OCI-LY7 (cell line): ENCODE data around the gene DRAM1. TPM values are rescaled to one million over a fixed set of nuclear protein-coding genes. Genes with fewer than 3 reads are reported as not detected.

ENCODE experiments used
- BruUV-seq: library from RNA; stranded (reverse); fragments of 400-500 nt; replicated peaks from 2 replicates; lab custom pipeline; 2021; lab: Mats Ljungman, UMichigan
- CTCF ChIA-PET: fragments of 300-600 bp; sonication (Branson Sonifier 250); formaldehyde crosslinking; loops from one replicate; lab custom pipeline; 2022; ENCODE audit warnings: antibody characterized with exemption; ENCODE audit not compliant: unreplicated experiment; lab: Charles Lee
- POLR2A ChIA-PET: fragments of 300-600 bp; sonication (Branson Sonifier 250); formaldehyde crosslinking; loops from one replicate; lab custom pipeline; 2022; ENCODE audit warnings: antibody characterized with exemption; lab: Charles Lee
- DNase-seq: peaks from one replicate; pipeline ENCODE4 v3.0.0-alpha.2; 2015; ENCODE audit warnings: low spot score
- H2AFZ ChIP-seq: fragments of 200-600 bp; sonication (generic), shearing (Covaris generic); 2 replicates; pipeline ENCODE4 v1.6.1; 2014; ENCODE audit warnings: mild to moderate bottlenecking, antibody characterized with exemption, low read length, moderate library complexity
- H3K27ac ChIP-seq: fragments of 200-600 bp; sonication (generic); 2 replicates; pipeline ENCODE4 v1.5.1; 2014; ENCODE audit warnings: mixed run types, low read depth, mild to moderate bottlenecking, moderate library complexity, low read length, inconsistent platforms; ENCODE audit not compliant: poor library complexity, severe bottlenecking
- H3K36me3 ChIP-seq: fragments of 200-600 bp; sonication (generic); 2 replicates; pipeline ENCODE4 v1.6.1; 2014; ENCODE audit warnings: mild to moderate bottlenecking, antibody characterized with exemption, low read length, moderate library complexity, mixed read lengths; ENCODE audit not compliant: insufficient read depth
- H3K4me1 ChIP-seq: fragments of 200-600 bp; sonication (generic); 2 replicates; pipeline ENCODE4 v1.5.1; 2014; ENCODE audit warnings: mild to moderate bottlenecking, low read length; ENCODE audit not compliant: insufficient read depth, poor library complexity, severe bottlenecking
- H3K4me2 ChIP-seq: fragments of 200-600 bp; sonication (generic); 2 replicates; pipeline ENCODE4 v1.6.1; 2014; ENCODE audit warnings: mild to moderate bottlenecking, low read length
- H3K4me3 ChIP-seq: fragments of 200-600 bp; sonication (generic); 2 replicates; pipeline ENCODE4 v1.5.1; 2014; ENCODE audit warnings: mild to moderate bottlenecking, low read depth, low read length; ENCODE audit not compliant: poor library complexity, severe bottlenecking
- H3K79me2 ChIP-seq: fragments of 200-600 bp; sonication (generic); 2 replicates; pipeline ENCODE4 v1.6.1; 2016; ENCODE audit warnings: low read depth, mild to moderate bottlenecking, low read length, moderate library complexity, mixed read lengths; ENCODE audit not compliant: insufficient read depth
- H3K9me2 ChIP-seq: fragments of 200-600 bp; sonication (generic); 2 replicates; pipeline ENCODE4 v1.6.1; 2016; ENCODE audit warnings: mild to moderate bottlenecking, low read length, mixed read lengths; ENCODE audit not compliant: insufficient read depth
- H3K9me3 ChIP-seq: fragments of 200-600 bp; sonication (generic); 2 replicates; pipeline ENCODE4 v1.6.1; 2014; ENCODE audit warnings: mild to moderate bottlenecking, mixed run types, low read length, mixed read lengths
- H4K20me1 ChIP-seq: fragments of 200-600 bp; sonication (generic); 2 replicates; pipeline ENCODE4 v1.6.1; 2014; ENCODE audit warnings: mild to moderate bottlenecking, antibody characterized with exemption, low read length, moderate library complexity, mixed read lengths; ENCODE audit not compliant: insufficient read depth
- EZH2phosphoT487 ChIP-seq: fragments of 200-600 bp; sonication (generic); IDR thresholded peaks from 2 replicates; pipeline ENCODE4 v1.6.1; 2018; ENCODE audit warnings: low read depth, borderline replicate concordance, mild to moderate bottlenecking, mixed run types, antibody characterized with exemption, low read length, moderate library complexity, mixed read lengths
- intact Hi-C: fragments of 100-400 bp; cut with micrococcal nuclease; formaldehyde crosslinking; loops from one replicate; pipeline ENCODE4 v1.10.0; 2022; ENCODE audit not compliant: unreplicated experiment
- total RNA-seq, 2 experiments: library from RNA; depleted of rRNA in 1 of 2; stranded (reverse); fragments of >200 nt in 1 of 2; shearing (Covaris generic) in 1 of 2; gene quantifications; 2 replicates each; pipeline ENCODE4 v1.2.3, GENCODE V29; 2014 to 2022
- TF ChIP-seq, protein P1 (sequence below): fragments of 200-600 bp; sonication (generic); conservative IDR thresholded peaks from 2 replicates; pipeline ENCODE4 v1.5.1; 2014; ENCODE audit warnings: mild to moderate bottlenecking, antibody characterized with exemption, low read length, moderate library complexity, mixed read lengths

DRAM1 gene
- total RNA-seq, 2 experiments from 2014 or later: not detected

DNA sequence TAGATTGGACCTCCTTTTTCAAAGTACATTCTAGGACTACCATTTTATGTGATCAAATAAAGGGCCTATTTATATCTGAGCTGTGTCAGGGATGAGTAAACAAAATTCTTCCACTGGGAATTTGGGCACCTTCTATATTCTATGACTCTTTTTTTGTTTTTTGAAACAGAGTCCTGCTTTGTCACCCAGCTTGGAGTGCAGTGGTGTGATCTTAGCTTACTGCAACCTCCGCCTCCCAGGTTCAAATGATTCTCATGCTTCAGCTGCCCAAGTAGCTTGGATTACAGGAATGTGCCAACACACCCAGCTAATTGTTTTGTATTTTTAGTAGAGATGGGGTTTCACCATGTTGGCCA, 64.8 kb downstream of the DRAM1 start:
- no peaks in the 10 kb centered on the region for H4K20me1 ChIP-seq
- H3K4me3 ChIP-seq: no peak overlapping the region
- intact Hi-C loops: loop anchor here (5.0 to 10.0 kb wide), 2 partner anchors 70 to 353 kb away; no protein-coding TSS in a partner anchor
- no peak overlapping the region for H2AFZ ChIP-seq
- no peaks in the 10 kb centered on the region for H3K36me3 ChIP-seq
- TF ChIP-seq, protein P1, sequence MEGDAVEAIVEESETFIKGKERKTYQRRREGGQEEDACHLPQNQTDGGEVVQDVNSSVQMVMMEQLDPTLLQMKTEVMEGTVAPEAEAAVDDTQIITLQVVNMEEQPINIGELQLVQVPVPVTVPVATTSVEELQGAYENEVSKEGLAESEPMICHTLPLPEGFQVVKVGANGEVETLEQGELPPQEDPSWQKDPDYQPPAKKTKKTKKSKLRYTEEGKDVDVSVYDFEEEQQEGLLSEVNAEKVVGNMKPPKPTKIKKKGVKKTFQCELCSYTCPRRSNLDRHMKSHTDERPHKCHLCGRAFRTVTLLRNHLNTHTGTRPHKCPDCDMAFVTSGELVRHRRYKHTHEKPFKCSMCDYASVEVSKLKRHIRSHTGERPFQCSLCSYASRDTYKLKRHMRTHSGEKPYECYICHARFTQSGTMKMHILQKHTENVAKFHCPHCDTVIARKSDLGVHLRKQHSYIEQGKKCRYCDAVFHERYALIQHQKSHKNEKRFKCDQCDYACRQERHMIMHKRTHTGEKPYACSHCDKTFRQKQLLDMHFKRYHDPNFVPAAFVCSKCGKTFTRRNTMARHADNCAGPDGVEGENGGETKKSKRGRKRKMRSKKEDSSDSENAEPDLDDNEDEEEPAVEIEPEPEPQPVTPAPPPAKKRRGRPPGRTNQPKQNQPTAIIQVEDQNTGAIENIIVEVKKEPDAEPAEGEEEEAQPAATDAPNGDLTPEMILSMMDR: no peak
- no peak for TF ChIP-seq EZH2phosphoT487
- POLR2A ChIA-PET: interaction anchor here (0.6 to 3.8 kb wide), 19 partner anchors 8 to 755 kb away, joined by 3 to 21 read pairs (median 4); partner anchors contain the start of gene WASHC3
- H3K9me2 ChIP-seq: no peaks in the 10 kb centered on the region
- H3K9me3 ChIP-seq: no peaks in the 10 kb centered on the region
- CTCF ChIA-PET: interaction anchor here (0.5 to 1.0 kb wide), 3 partner anchors 9 to 786 kb away, joined by 3 to 5 read pairs (median 4); no protein-coding TSS in a partner anchor
- DNase-seq: no peak
- H3K4me1 ChIP-seq: peaks cover 25% of the 10 kb centered on the region
- H3K79me2 ChIP-seq: no peaks in the 10 kb centered on the region
- BruUV-seq: no TSS peak
- peak overlapping the region; percentile 54 for H3K4me2 ChIP-seq
- H3K27ac ChIP-seq: no peak overlapping the region

DNA sequence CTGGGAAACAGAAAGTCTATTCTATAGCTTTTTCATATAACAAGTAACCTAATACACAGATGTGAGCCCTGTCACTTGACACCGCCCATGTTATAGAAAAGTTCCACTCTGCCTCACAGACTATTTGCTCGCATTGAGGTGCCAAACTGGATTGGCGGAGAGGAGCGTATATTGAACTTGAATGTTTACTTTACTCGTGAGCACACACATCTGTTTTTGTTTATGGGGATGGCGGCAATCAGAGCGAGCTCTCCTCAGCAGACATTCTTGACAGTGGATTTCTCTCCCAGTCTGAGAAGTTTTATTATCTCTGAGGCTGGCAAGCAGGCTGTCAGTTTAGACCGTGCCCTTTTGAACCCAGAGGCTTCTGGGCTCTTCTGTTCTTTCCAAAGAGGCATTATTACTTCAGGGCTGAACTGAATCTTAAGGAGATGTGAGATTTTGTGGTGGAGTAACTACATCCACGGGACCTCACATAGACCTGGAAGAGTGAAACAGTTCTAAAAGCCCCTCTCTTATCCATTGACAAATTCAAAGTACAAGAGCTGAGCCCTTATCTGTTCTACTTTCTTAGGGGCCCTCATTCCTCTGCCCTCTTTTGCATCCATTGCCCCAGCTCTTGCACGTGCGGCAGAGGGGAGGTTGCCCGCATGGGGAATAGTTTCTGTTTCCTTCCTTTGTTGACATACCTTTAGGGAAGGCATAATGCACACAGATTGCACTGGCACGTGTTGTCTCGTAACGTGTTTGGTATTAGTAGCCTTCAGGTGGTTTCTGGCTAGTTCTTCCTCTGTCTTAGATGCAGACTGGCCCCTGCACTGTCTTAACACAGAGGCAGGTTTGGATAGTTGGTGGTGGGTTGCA, 68.2 kb downstream of the DRAM1 start:
- no peak overlapping the region for H2AFZ ChIP-seq
- no peaks in the 10 kb centered on the region for H3K9me3 ChIP-seq
- H3K9me2 ChIP-seq: no peaks in the 10 kb centered on the region
- H3K79me2 ChIP-seq: no peaks in the 10 kb centered on the region
- TF ChIP-seq, protein P1: no peak
- TF ChIP-seq EZH2phosphoT487: no peak
- BruUV-seq: no TSS peak
- H3K27ac ChIP-seq: no peak overlapping the region
- no peak overlapping the region for H3K4me3 ChIP-seq
- ChIA-PET CTCF (no interaction called here), POLR2A (interaction anchor here (0.6 to 1.5 kb wide), 6 partner anchors 9 to 174 kb away, joined by 3 to 5 read pairs (median 4); no protein-coding TSS in a partner anchor)
- H3K36me3 ChIP-seq: no peaks in the 10 kb centered on the region
- H3K4me1 ChIP-seq: peaks cover 15% of the 10 kb centered on the region
- intact Hi-C loops: loop anchor here (10.0 kb wide), 1 partner anchor 349 kb away; no protein-coding TSS in a partner anchor
- no peaks in the 10 kb centered on the region for H4K20me1 ChIP-seq
- no peak overlapping the region for H3K4me2 ChIP-seq
- no peak for DNase-seq
